Heart left ventricle (tissue), 16 donors: ENCODE results near the gene SPOCK1. TPM values are rescaled to one million over a fixed set of nuclear protein-coding genes. Genes with fewer than 3 reads are reported as not detected.

ENCODE experiments used
- ATAC-seq, 4 donors: fragments of 200-7000 bp; cut with Tn5 transposase; one replicate each; pipeline ENCODE4 v1.9.1; 2020 to 2022; ENCODE audit warnings: moderate library complexity in 4 of 4, mild to moderate bottlenecking in 3 of 4, moderate number of reproducible peaks in 1 of 4
- DNase-seq, 5 donors: peaks; one replicate each; pipeline ENCODE4 v3.0.0-alpha.2; 2020
- H3K27ac ChIP-seq, 12 donors: fragments of 200-600 bp; sonication (generic) in 4 of 12; one replicate each; pipeline versions ENCODE4 v1.5.0 to v1.8.0; 2016 to 2022; ENCODE audit warnings: mild to moderate bottlenecking in 2 of 12
- H3K27me3 ChIP-seq, 9 donors: fragments of 200-600 bp; sonication (generic) in 2 of 9; one replicate each; pipeline versions ENCODE4 v1.5.1 to v1.8.0; 2016 to 2022; ENCODE audit warnings: mild to moderate bottlenecking in 3 of 9
- H3K36me3 ChIP-seq, 9 donors: fragments of 200-600 bp; sonication (generic) in 2 of 9; one replicate each; pipeline versions ENCODE4 v1.5.0 to v1.8.0; 2018 to 2022; ENCODE audit warnings: mild to moderate bottlenecking in 2 of 9
- H3K4me1 ChIP-seq, 12 donors: fragments of 200-600 bp; sonication (generic) in 4 of 12; one replicate each; pipeline versions ENCODE4 v1.5.0 to v1.8.0; 2016 to 2022; ENCODE audit warnings: mild to moderate bottlenecking in 3 of 12
- H3K4me3 ChIP-seq, 12 donors: fragments of 200-600 bp; sonication (generic) in 4 of 12; one replicate each; pipeline versions ENCODE4 v1.5.0 to v1.8.0; 2017 to 2022; ENCODE audit warnings: mild to moderate bottlenecking in 9 of 12, moderate library complexity in 4 of 12
- H3K9me3 ChIP-seq, 12 donors: fragments of 200-600 bp; sonication (generic) in 4 of 12; one replicate each; pipeline versions ENCODE4 v1.5.0 to v1.8.0; 2016 to 2022; ENCODE audit warnings: mild to moderate bottlenecking in 1 of 12
- CTCF ChIP-seq, 12 donors: fragments of 200-600 bp; sonication (generic) in 4 of 12; IDR thresholded peaks; one replicate each; pipeline versions ENCODE4 v1.5.0 to v1.8.0; 2018 to 2022; ENCODE audit warnings: antibody characterized with exemption in 12 of 12, mild to moderate bottlenecking in 5 of 12
- POLR2A ChIP-seq, 2 donors: fragments of 450-650 bp; IDR thresholded peaks; one replicate each; pipeline ENCODE4 v1.6.1; 2017; ENCODE audit warnings: antibody characterized with exemption in 2 of 2, mild to moderate bottlenecking in 2 of 2, moderate library complexity in 2 of 2
- WGBS, 4 donors: extraction: QIAGEN DNeasy Blood & Tissue Kit in 2 of 4; methylation state at CpG; one replicate each; pipeline versions ENCODE4 v1.1.5 to v1.1.7; 2013 to 2018; 5-methylcytosine and 5-hydroxymethylcytosine counted together
- intact Hi-C, 10 donors: fragments of 100-400 bp; cut with DNase I; formaldehyde crosslinking; loops; one replicate each; pipeline versions ENCODE4 v1.11.1 to v1.14.2; 2022
- polyA plus RNA-seq, 2 donors: library from polyadenylated mRNA; stranded (reverse); fragments of 200-250 nt; gene quantifications; one replicate each; pipeline ENCODE4 v1.2.3, GENCODE V29; 2013
- total RNA-seq, 9 donors: library from RNA; depleted of rRNA in 2 of 9; stranded (reverse); fragments of >200 nt in 2 of 9; fragmentation: NEBNext Ultra II Directional in 3 of 9; extraction: Animal tissue kit (Norgen Biotek cat#: 25700) in 3 of 9; gene quantifications; one replicate each; pipeline versions ENCODE4 v1.1.0 to v1.2.4, GENCODE V29; 2016 to 2023
- donor health status: ischemic (EF 13 %, LVEDD 7.1; RV severe dilation, severe dysfunction).
- donor health status: healthy with polysubstance abuse.
- donor health status: DM: no; HTN: yes; CAD: no.
- donor health status: DM: no; HTN: no; CAD: no.
- donor health status: ischemic (EF 25% LVEDD 6.9; RV normal size, moderate dysfunction).
- donor health status: ischemic (EF 25% LVEDD 5.7; RV mildly dilated, moderate dysfunction).
- donor health status: healthy.
- donor health status: DM: yes; HTN: yes; CAD: no.
- donor health status: ischemic (EF 35%, LVEDD 5.7; RV mildly dilated, moderate dysfunction).
- donor health status: nonischemic (EF 11% LVEDD 7.7; RV severe dilation, severe dysfunction).
- donor health status: DM: yes; HTN: yes; CAD: no.
- donor health status: PGD.
- donor health status: ischemic (EF 29% LVEDD 5.4; RV normal size, mild dysfunction).
- donor health status: nonischemic (EF 23%, LVEDD 6.1; RV moderate dilation, normal function).

Gene SPOCK1
- total and polyA plus RNA-seq, 11 donors: 7.8 to 51.2 (median 19.9) TPM

GRCh38 chr5:137281201-137281600, 217.9 kb downstream of the SPOCK1 start:
- H3K4me1 ChIP-seq: peaks cover 0 to 33% (median 12%) of the 10 kb centered on the region in 12 donors
- 58 to 73% (median 61%) methylated on average over 1 of the region's 1 CpG for WGBS, 4 donors
- H3K4me3 ChIP-seq: no peak overlapping the region
- no peaks in the 10 kb centered on the region for H3K27me3 ChIP-seq
- no peak for DNase-seq
- H3K9me3 ChIP-seq: no peaks in the 10 kb centered on the region
- no peak for ATAC-seq
- TF ChIP-seq POLR2A (IDR thresholded peaks at IDR 0.05) (no peak), CTCF (IDR thresholded peaks at IDR 0.05) (no peak)
- no peaks in the 10 kb centered on the region for H3K36me3 ChIP-seq
- H3K27ac ChIP-seq: peak overlapping the region in 6 of 12 donors; percentile 39 to 69 (median 60)
- intact Hi-C loops: no loop called here

GRCh38 chr5:137280656-137281055, 218.5 kb downstream of the SPOCK1 start:
- no peak for ATAC-seq
- no peak for TF ChIP-seq POLR2A (IDR thresholded peaks at IDR 0.05)
- no peak for TF ChIP-seq CTCF (IDR thresholded peaks at IDR 0.05)

GRCh38 chr5:137279521-137280231, 219.4 kb downstream of the SPOCK1 start:
- H3K27me3 ChIP-seq: no peaks in the 10 kb centered on the region
- H3K36me3 ChIP-seq: no peaks in the 10 kb centered on the region
- no peak overlapping the region for H3K27ac ChIP-seq
- ATAC-seq (no peak), DNase-seq (no peak)
- no peak overlapping the region for H3K4me3 ChIP-seq
- WGBS, 4 donors: 85 to 88% (median 86%) methylated on average over 5 to 6 of the region's 6 CpGs
- H3K4me1 ChIP-seq: peaks cover 0 to 24% (median 9%) of the 10 kb centered on the region in 12 donors
- TF ChIP-seq CTCF (IDR thresholded peaks at IDR 0.05) (no peak), POLR2A (IDR thresholded peaks at IDR 0.05) (no peak)
- no peaks in the 10 kb centered on the region for H3K9me3 ChIP-seq
- intact Hi-C loops: no loop called here

More at GRCh38 chr5:137280656-137281055, 218.5 kb downstream of the SPOCK1 start:
- intact Hi-C loops: no loop called here
- Histone ChIP-seq H3K4me1 (peaks cover 0 to 28% (median 9%) of the 10 kb centered on the region in 12 donors), H3K9me3 (no peaks in the 10 kb centered on the region), H3K4me3 (no peak overlapping the region), H3K36me3 (no peaks in the 10 kb centered on the region), H3K27me3 (no peaks in the 10 kb centered on the region), H3K27ac (peak overlapping the region in 1 of 12 donors; percentile 65)
- no peak for DNase-seq
- 74 to 77% (median 75%) methylated on average over 3 of the region's 3 CpGs for WGBS, 4 donors

- Histone ChIP-seq H3K4me3 (no peak overlapping the region), H3K36me3 (no peaks in the 10 kb centered on the region), H3K9me3 (no peaks in the 10 kb centered on the region), H3K27ac (no peak overlapping the region), H3K27me3 (no peaks in the 10 kb centered on the region), H3K4me1 (peaks cover 0 to 24% (median 9%) of the 10 kb centered on the region in 12 donors)
- ATAC-seq (no peak), DNase-seq (no peak)
- TF ChIP-seq POLR2A (IDR thresholded peaks at IDR 0.05): no peak
- no peak for TF ChIP-seq CTCF (IDR thresholded peaks at IDR 0.05)
- intact Hi-C loops: no loop called here
- 86 to 90% (median 88%) methylated on average over 5 of the region's 5 CpGs for WGBS, 4 donors
Observed at GRCh38 chr5:137278476-137278875, 220.7 kb downstream of the SPOCK1 start.
